Endometrial microvascular endothelial cells (primary cell): ENCODE measurements around the gene CBLB. TPM values are rescaled to one million over a fixed set of nuclear protein-coding genes. Genes with fewer than 3 reads are reported as not detected.

Source experiments
- in situ Hi-C: cut with HindIII; loops from 2 replicates; pipeline ENCODE4 v1.10.0; 2017; ENCODE audit warnings: low sequenced_read_pairs, low pct_unique_long_range_greater_than_20kb; ENCODE audit errors: inconsistent ontology term
- total RNA-seq: library from RNA; depleted of rRNA; stranded (reverse); fragments of >200 nt; gene quantifications from one replicate; pipeline ENCODE4 v1.2.3, GENCODE V29; 2015; ENCODE audit errors: inconsistent ontology term

Gene CBLB
- total RNA-seq, 1 donor from 2014 or later: 12.4 TPM

- in situ Hi-C loops: no loop called here
Observed at GRCh38 chr3:105615814-105616213, 253.0 kb downstream of the CBLB start.

DNA sequence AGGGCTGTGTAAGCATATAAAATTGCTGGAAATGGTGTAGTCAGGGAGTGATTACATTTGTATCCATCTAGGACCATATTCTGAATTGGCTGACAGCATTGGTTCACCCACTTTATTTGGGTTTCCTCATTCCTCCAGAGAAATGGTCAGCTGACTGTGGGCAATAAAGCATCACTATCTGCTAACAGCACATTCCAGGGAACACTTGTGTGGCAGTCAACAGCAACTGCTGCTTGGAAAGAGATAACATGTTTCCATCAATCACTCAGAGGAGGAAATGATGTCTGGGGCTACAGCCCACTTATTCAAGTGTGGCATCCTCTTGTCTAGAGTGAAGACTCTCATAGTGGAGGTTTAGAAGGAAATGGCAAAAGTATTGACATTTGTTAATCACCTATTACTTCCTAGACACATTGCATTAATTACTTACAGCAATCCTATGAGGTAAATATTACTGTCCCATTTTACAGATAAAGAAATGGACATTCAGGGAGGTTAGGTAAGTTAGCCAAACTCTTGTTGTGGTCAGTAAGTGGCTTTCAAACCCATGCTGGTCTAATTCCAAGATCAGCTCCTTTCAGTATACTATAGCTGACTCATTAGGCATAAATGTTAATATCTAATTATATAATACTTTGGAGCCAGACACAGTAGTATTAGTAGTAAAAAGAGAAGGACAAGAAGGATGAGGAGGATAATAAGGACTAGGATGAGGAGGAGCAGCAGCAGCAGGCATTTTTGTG lies 254.4 kb downstream of the CBLB start:
- in situ Hi-C loops: no loop called here

DNA sequence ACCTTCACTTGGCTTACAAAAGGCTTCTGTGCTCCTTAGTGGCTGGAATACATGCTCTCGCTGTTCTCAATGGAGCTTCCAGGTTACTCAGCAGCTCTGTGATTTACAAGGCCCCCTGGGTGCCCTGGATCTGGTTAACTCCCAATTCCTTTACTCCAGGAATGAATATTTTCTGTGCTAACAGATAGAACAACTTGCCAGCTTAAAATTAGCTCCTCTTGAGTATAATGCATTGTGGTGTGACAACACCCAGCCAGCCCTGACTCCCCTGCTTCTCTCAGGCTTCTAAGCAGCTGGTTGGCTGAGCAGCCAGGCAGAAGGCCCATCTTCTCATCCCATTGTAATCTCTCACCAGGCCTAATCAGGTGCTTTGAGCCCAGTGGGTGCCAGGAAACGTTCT lies 255.7 kb downstream of the CBLB start:
- in situ Hi-C loops: no loop called here

- in situ Hi-C loops: no loop called here
Observed at GRCh38 chr3:105611304-105612192, 257.3 kb downstream of the CBLB start.

- in situ Hi-C loops: no loop called here
Observed at GRCh38 chr3:105610473-105610872, 258.3 kb downstream of the CBLB start.

DNA sequence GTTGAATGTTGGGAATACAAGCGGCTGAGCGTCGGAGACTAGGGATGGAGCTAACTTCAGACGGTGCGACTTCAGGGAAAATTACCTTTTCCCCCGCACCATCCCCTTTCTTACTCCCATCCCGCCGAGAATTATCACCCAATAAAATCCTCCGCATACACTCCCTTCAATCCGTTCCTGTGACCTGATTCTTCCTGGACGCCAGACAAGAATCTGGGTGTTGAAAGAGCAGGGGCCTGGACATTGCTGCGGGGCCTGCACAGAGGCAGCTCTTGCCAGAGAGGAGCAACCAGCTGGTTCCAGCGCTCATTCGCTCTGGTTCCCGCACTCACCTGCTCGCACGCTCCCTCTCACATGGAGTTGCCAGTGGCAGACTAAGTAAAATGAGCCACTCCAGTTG lies 260.2 kb downstream of the CBLB start:
- in situ Hi-C loops: no loop called here

GRCh38 chr3:105606016-105606415 lies 262.8 kb downstream of the CBLB start:
- in situ Hi-C loops: no loop called here
